Liver (tissue), 9 donors: ENCODE measurements around the gene UNC13A. TPM values are rescaled to one million over a fixed set of nuclear protein-coding genes. Genes with fewer than 3 reads are reported as not detected.

Source experiments
- DNase-seq: peaks from one replicate; pipeline ENCODE4 v3.0.0-alpha.2; 2017; ENCODE audit warnings: low spot score
- H3K27ac ChIP-seq, 2 donors: one replicate each; pipeline ENCODE4 v1.7.0; 2013; ENCODE audit warnings: inconsistent platforms in 2 of 2, low read length in 2 of 2, control low read depth in 1 of 2, low read depth in 1 of 2, mild to moderate bottlenecking in 1 of 2
- H3K27me3 ChIP-seq, 4 donors: one replicate each; pipeline versions ENCODE4 v1.6.1 to v1.7.0; 2013; ENCODE audit warnings: low read length in 3 of 4, inconsistent platforms in 1 of 4, mild to moderate bottlenecking in 1 of 4, moderate library complexity in 1 of 4; ENCODE audit not compliant: control insufficient read depth in 4 of 4, insufficient read depth in 4 of 4
- H3K36me3 ChIP-seq, 4 donors: one replicate each; pipeline versions ENCODE4 v1.6.1 to v1.7.0; 2013; ENCODE audit warnings: low read length in 3 of 4, mild to moderate bottlenecking in 3 of 4, low read depth in 1 of 4, moderate library complexity in 1 of 4; ENCODE audit not compliant: control insufficient read depth in 4 of 4, insufficient read depth in 3 of 4
- H3K4me1 ChIP-seq, 4 donors: one replicate each; pipeline versions ENCODE4 v1.6.1 to v1.7.0; 2013; ENCODE audit warnings: low read length in 3 of 4, mild to moderate bottlenecking in 3 of 4, moderate library complexity in 1 of 4; ENCODE audit not compliant: control insufficient read depth in 4 of 4, insufficient read depth in 4 of 4
- H3K4me3 ChIP-seq, 3 donors: one replicate each; pipeline versions ENCODE4 v1.6.1 to v1.7.0; 2013; ENCODE audit warnings: low read length in 3 of 3, control low read depth in 1 of 3, low read depth in 1 of 3, mild to moderate bottlenecking in 1 of 3
- H3K9ac ChIP-seq, 2 donors: one replicate each; pipeline ENCODE4 v1.7.0; 2013; ENCODE audit warnings: low read length in 2 of 2, mild to moderate bottlenecking in 2 of 2, moderate library complexity in 2 of 2, control low read depth in 1 of 2, low read depth in 1 of 2
- H3K9me3 ChIP-seq, 4 donors: one replicate each; pipeline versions ENCODE4 v1.6.1 to v1.7.0; 2013; ENCODE audit warnings: low read length in 3 of 4; ENCODE audit not compliant: control insufficient read depth in 4 of 4
- EGR1 ChIP-seq, 2 donors: IDR thresholded peaks; 2 replicates each; pipeline ENCODE4 v1.6.1; 2016 to 2018; ENCODE audit warnings: antibody characterized with exemption in 2 of 2, low read depth in 2 of 2
- FOXA1 ChIP-seq: IDR thresholded peaks from 2 replicates; pipeline ENCODE4 v1.6.1; 2016; ENCODE audit warnings: antibody characterized with exemption
- FOXA2 ChIP-seq: IDR thresholded peaks from 2 replicates; pipeline ENCODE4 v1.6.1; 2016; ENCODE audit warnings: antibody characterized with exemption
- GABPA ChIP-seq, 2 donors: IDR thresholded peaks in 1 of 2; conservative IDR thresholded peaks in 1 of 2; 2 replicates each; pipeline ENCODE4 v1.6.1; 2016; ENCODE audit warnings: antibody characterized with exemption in 2 of 2, mild to moderate bottlenecking in 1 of 2, moderate library complexity in 1 of 2
- HNF4A ChIP-seq, 2 donors: conservative IDR thresholded peaks; 2 replicates each; pipeline ENCODE4 v1.6.1; 2016; ENCODE audit warnings: antibody characterized with exemption in 2 of 2, mild to moderate bottlenecking in 2 of 2
- HNF4G ChIP-seq: IDR thresholded peaks from 2 replicates; pipeline ENCODE4 v1.6.1; 2016; ENCODE audit warnings: antibody characterized with exemption
- JUND ChIP-seq, 2 donors: IDR thresholded peaks; 2 replicates each; pipeline ENCODE4 v1.6.1; 2016; ENCODE audit warnings: antibody characterized with exemption in 2 of 2
- NR2F2 ChIP-seq: IDR thresholded peaks from 2 replicates; pipeline ENCODE4 v1.6.1; 2016; ENCODE audit warnings: antibody characterized with exemption
- RAD21 ChIP-seq, 2 donors: IDR thresholded peaks; 2 replicates each; pipeline ENCODE4 v1.6.1; 2016; ENCODE audit warnings: antibody characterized with exemption in 2 of 2, mild to moderate bottlenecking in 2 of 2
- RXRA ChIP-seq, 2 donors: IDR thresholded peaks; 2 replicates each; pipeline ENCODE4 v1.6.1; 2017 to 2018; ENCODE audit warnings: antibody characterized with exemption in 2 of 2, mild to moderate bottlenecking in 1 of 2
- SP1 ChIP-seq: IDR thresholded peaks from 2 replicates; pipeline ENCODE4 v1.6.1; 2018; ENCODE audit warnings: antibody characterized with exemption, mild to moderate bottlenecking
- TAF1 ChIP-seq: conservative IDR thresholded peaks from 2 replicates; pipeline ENCODE4 v1.6.1; 2016; ENCODE audit warnings: antibody characterized with exemption, mild to moderate bottlenecking
- YY1 ChIP-seq: IDR thresholded peaks from 2 replicates; pipeline ENCODE4 v1.6.1; 2016; ENCODE audit warnings: antibody characterized with exemption, mild to moderate bottlenecking
- WGBS: extraction: QIAGEN DNeasy Blood & Tissue Kit; methylation state at CpG from one replicate; pipeline ENCODE4 v1.1.7; 2013; 5-methylcytosine and 5-hydroxymethylcytosine counted together
- polyA plus RNA-seq, 2 donors: library from polyadenylated mRNA; stranded (reverse) in 1 of 2; unstranded in 1 of 2; fragments of 200-250 nt in 1 of 2; fragments of >200 nt in 1 of 2; fragmentation: Nextera tagmentation in 1 of 2; extraction: Ambion mirVana in 1 of 2; gene quantifications; one replicate each; pipeline versions ENCODE4 v1.2.1 to v1.2.3, GENCODE V29; 2013 to 2015
- total RNA-seq, 2 donors: library from RNA; depleted of rRNA; stranded (reverse); fragments of >200 nt; gene quantifications; one replicate each; pipeline ENCODE4 v1.2.3, GENCODE V29; 2014
- TF ChIP-seq, protein P1 (sequence below): IDR thresholded peaks from 2 replicates; pipeline ENCODE4 v1.6.1; 2016; ENCODE audit warnings: antibody characterized with exemption
- TF ChIP-seq, protein P2 (sequence below): fragments of 150-350 bp; IDR thresholded peaks from 2 replicates; pipeline ENCODE4 v1.5.1; 2017; ENCODE audit warnings: improper control_type of control experiment, low read depth, low read length; ENCODE audit not compliant: missing input control
- TF ChIP-seq, protein P3 (sequence below): IDR thresholded peaks from 2 replicates; pipeline ENCODE4 v1.6.1; 2016; ENCODE audit warnings: antibody characterized with exemption
- TF ChIP-seq, protein P4 (sequence below): IDR thresholded peaks from 2 replicates; pipeline ENCODE4 v1.6.1; 2016; ENCODE audit warnings: antibody characterized with exemption
- TF ChIP-seq, protein P5 (sequence below): IDR thresholded peaks from 2 replicates; pipeline ENCODE4 v1.6.1; 2016; ENCODE audit warnings: antibody characterized with exemption, mild to moderate bottlenecking
- donor health status: healthy.
- donor health status: healthy.
- donor health status: healthy.
- donor health status: healthy.
- donor health status: healthy.

Gene UNC13A
- total and polyA plus RNA-seq, 4 donors, result under 0.01 to 0.01 TPM; not detected in 2

DNA sequence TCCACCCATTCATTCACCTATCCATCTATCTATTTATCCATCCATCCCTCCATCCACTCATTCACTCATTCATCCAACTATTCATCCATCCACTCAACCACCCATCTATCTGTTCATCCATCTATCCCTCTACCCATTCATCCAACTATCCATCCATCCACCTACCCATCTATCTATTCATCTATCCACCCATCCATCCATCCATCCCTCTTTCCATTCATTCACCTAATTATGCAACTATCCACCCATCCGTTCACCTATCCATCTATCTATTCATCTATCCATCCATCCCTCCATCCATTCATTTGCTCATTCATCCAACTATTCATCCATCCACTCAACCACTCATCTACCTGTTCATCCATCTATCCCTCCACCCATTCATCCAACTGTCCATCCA is 54.5 kb downstream of the UNC13A start:
- Histone ChIP-seq H3K9me3 (no peaks in the 10 kb centered on the region), H3K4me1 (no peaks in the 10 kb centered on the region), H3K27me3 (peaks cover 0 to 2% (median 0%) of the 10 kb centered on the region in 4 donors), H3K4me3 (no peak overlapping the region), H3K36me3 (no peaks in the 10 kb centered on the region), H3K9ac (no peak overlapping the region), H3K27ac (no peak overlapping the region)
- no peak for DNase-seq
- WGBS, result 81% methylated on average over 1 of the region's 1 CpG
- TF ChIP-seq SP1 (no peak), FOXA2 (no peak), NR2F2 (no peak), TAF1 (no peak)
- TF ChIP-seq, protein P1, sequence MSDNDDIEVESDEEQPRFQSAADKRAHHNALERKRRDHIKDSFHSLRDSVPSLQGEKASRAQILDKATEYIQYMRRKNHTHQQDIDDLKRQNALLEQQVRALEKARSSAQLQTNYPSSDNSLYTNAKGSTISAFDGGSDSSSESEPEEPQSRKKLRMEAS, result no peak
- TF ChIP-seq, protein P2, sequence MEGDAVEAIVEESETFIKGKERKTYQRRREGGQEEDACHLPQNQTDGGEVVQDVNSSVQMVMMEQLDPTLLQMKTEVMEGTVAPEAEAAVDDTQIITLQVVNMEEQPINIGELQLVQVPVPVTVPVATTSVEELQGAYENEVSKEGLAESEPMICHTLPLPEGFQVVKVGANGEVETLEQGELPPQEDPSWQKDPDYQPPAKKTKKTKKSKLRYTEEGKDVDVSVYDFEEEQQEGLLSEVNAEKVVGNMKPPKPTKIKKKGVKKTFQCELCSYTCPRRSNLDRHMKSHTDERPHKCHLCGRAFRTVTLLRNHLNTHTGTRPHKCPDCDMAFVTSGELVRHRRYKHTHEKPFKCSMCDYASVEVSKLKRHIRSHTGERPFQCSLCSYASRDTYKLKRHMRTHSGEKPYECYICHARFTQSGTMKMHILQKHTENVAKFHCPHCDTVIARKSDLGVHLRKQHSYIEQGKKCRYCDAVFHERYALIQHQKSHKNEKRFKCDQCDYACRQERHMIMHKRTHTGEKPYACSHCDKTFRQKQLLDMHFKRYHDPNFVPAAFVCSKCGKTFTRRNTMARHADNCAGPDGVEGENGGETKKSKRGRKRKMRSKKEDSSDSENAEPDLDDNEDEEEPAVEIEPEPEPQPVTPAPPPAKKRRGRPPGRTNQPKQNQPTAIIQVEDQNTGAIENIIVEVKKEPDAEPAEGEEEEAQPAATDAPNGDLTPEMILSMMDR, result no peak

DNA sequence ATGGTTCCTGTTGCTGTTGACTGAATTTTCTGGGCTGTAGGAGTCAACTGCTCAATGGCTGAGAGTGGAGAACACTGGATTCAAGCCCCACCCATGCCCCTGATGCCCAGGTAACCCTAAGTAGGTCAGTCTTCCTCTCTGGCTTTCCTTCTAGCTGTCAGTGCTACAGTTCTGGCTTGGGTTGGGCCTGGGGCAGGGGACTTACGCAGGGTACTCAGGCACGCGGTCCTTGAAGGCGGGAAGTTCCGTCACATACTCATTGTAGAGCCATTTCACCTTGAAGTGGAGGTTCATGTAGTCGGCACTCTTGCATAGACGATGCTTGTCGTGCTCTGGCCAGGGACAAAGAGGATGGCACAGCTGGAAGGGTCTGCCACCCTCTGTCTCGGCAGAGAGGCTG is 55.6 kb downstream of the UNC13A start:
- H3K4me1 ChIP-seq, result no peaks in the 10 kb centered on the region
- H3K4me3 ChIP-seq, result no peak overlapping the region
- H3K9ac ChIP-seq, result no peak overlapping the region
- H3K27ac ChIP-seq, result no peak overlapping the region
- no peaks in the 10 kb centered on the region for H3K36me3 ChIP-seq
- H3K9me3 ChIP-seq, result no peaks in the 10 kb centered on the region
- TF ChIP-seq FOXA2 (no peak), FOXA1 (no peak)
- TF ChIP-seq, protein P3, sequence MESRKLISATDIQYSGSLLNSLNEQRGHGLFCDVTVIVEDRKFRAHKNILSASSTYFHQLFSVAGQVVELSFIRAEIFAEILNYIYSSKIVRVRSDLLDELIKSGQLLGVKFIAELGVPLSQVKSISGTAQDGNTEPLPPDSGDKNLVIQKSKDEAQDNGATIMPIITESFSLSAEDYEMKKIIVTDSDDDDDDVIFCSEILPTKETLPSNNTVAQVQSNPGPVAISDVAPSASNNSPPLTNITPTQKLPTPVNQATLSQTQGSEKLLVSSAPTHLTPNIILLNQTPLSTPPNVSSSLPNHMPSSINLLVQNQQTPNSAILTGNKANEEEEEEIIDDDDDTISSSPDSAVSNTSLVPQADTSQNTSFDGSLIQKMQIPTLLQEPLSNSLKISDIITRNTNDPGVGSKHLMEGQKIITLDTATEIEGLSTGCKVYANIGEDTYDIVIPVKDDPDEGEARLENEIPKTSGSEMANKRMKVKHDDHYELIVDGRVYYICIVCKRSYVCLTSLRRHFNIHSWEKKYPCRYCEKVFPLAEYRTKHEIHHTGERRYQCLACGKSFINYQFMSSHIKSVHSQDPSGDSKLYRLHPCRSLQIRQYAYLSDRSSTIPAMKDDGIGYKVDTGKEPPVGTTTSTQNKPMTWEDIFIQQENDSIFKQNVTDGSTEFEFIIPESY, result no peak
- peaks cover 0 to 2% (median 0%) of the 10 kb centered on the region in 4 donors for H3K27me3 ChIP-seq
- no peak for DNase-seq
- 85% methylated on average over 9 of the region's 9 CpGs for WGBS

DNA sequence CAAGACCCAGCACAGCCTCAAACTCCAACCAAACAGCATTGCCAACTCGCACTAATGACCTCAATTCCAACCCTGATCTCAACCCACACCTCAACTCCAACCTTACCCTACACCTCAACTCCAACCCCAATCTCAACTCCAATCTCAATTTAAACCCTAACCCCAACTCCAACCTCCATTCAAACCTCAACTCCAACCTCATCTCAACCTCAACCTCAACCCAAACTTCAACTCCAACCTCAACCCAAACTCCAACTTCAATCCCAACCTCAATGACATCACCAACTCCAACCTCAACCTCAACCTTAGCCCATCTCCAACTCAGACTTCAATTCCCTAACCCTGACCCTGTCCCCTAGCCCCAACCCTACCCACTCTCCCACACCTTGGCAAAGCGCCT is 58.4 kb downstream of the UNC13A start:
- H3K4me1 ChIP-seq, result no peaks in the 10 kb centered on the region
- TF ChIP-seq, protein P2, result no peak
- no peak for TF ChIP-seq RAD21 (IDR thresholded peaks at IDR 0.05)
- no peak for TF ChIP-seq EGR1 (IDR thresholded peaks at IDR 0.05; ENCODE audit: low read depth in 2 of 2)
- TF ChIP-seq RXRA (IDR thresholded peaks at IDR 0.05), result no peak
- TF ChIP-seq JUND (IDR thresholded peaks at IDR 0.05), result no peak
- no peak for TF ChIP-seq HNF4A (conservative IDR thresholded peaks at IDR 0.05)
- TF ChIP-seq NR2F2, result no peak
- TF ChIP-seq, protein P4, sequence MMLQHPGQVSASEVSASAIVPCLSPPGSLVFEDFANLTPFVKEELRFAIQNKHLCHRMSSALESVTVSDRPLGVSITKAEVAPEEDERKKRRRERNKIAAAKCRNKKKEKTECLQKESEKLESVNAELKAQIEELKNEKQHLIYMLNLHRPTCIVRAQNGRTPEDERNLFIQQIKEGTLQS, result no peak
- TF ChIP-seq FOXA2, result no peak
- TF ChIP-seq, protein P1, result no peak
- no peak for TF ChIP-seq HNF4G
- TF ChIP-seq, protein P5, sequence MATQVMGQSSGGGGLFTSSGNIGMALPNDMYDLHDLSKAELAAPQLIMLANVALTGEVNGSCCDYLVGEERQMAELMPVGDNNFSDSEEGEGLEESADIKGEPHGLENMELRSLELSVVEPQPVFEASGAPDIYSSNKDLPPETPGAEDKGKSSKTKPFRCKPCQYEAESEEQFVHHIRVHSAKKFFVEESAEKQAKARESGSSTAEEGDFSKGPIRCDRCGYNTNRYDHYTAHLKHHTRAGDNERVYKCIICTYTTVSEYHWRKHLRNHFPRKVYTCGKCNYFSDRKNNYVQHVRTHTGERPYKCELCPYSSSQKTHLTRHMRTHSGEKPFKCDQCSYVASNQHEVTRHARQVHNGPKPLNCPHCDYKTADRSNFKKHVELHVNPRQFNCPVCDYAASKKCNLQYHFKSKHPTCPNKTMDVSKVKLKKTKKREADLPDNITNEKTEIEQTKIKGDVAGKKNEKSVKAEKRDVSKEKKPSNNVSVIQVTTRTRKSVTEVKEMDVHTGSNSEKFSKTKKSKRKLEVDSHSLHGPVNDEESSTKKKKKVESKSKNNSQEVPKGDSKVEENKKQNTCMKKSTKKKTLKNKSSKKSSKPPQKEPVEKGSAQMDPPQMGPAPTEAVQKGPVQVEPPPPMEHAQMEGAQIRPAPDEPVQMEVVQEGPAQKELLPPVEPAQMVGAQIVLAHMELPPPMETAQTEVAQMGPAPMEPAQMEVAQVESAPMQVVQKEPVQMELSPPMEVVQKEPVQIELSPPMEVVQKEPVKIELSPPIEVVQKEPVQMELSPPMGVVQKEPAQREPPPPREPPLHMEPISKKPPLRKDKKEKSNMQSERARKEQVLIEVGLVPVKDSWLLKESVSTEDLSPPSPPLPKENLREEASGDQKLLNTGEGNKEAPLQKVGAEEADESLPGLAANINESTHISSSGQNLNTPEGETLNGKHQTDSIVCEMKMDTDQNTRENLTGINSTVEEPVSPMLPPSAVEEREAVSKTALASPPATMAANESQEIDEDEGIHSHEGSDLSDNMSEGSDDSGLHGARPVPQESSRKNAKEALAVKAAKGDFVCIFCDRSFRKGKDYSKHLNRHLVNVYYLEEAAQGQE, result no peak
- no peak for TF ChIP-seq SP1
- no peak for TF ChIP-seq TAF1
- no peak for TF ChIP-seq YY1
- TF ChIP-seq GABPA (IDR thresholded peaks at IDR 0.05 in 1 of 2, conservative IDR thresholded peaks at IDR 0.05 in 1 of 2), result no peak

More for the DNA sequence above, 58.4 kb downstream of the UNC13A start:
- Histone ChIP-seq H3K27me3 (peaks cover 0 to 2% (median 0%) of the 10 kb centered on the region in 4 donors), H3K36me3 (no peaks in the 10 kb centered on the region), H3K9ac (no peak overlapping the region), H3K4me3 (no peak overlapping the region), H3K9me3 (no peaks in the 10 kb centered on the region), H3K27ac (no peak overlapping the region)
- whole genome bisulfite sequencing, result 86% methylated on average over 2 of the region's 2 CpGs
- DNase-seq, result no peak
